Erythroblast (primary cell): Measurements from ENCODE around the gene PRPSAP2.

Source experiments
- GATA1 ChIP-seq: IDR thresholded peaks from 2 replicates; pipeline ENCODE4 v1.6.1; 2011; ENCODE audit warnings: low read depth, mild to moderate bottlenecking, control low read depth, low read length, moderate library complexity
- POLR2A ChIP-seq: IDR thresholded peaks from 2 replicates; pipeline ENCODE4 v1.6.1; 2011; ENCODE audit warnings: mild to moderate bottlenecking, low read length

- TF ChIP-seq POLR2A (no peak), GATA1 (no peak)
Measured at GRCh38 chr17:18971801-18972200, 113.9 kb downstream of the PRPSAP2 start.
